ENCODE results near the gene CDH23.

Gene CDH23

DNA sequence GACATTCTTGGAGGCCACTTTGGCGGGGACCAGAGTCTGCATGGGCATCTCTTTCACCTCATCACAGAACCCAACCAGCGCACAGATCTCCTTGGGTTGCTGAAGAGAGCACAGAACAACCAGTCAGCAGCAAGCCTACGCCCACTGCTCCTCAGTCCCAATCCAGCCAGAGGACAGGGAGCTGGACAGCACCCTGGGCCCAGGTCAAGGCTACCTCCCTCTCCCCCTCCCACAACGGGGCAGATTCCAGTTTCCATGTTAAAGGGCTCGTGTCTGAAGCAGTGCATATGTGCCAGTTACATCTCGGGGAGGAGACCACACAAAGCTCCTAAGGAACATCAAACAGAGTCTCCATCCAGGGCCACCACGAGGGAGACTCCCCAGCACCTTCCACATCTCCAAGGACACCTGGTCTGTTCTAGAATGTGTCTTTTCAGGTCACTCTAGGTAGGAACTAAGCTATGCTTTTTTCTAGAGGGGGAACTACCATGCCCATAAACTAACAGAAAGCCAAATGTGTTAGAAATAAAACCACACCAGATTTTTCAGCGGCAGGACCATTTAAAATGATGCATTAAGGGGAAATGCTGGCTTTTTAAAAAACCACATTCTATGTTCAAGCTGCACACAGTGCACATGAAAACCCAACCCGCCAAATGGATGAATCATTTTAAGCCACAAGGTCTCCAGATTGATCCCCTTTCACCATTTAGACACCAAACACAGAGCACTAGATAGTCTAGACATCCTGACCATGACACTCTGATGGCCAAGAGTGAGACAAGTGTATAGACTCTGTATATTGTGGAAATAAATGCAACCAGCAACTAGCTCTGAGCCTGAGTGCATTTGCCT lies 425.4 kb downstream of the CDH23 start:
- Histone ChIP-seq H3K4me3 (ENCODE audit: low read length) (no peak overlapping the region), H3K4me1 (ENCODE audit: low read length) (no peaks in the 10 kb centered on the region), H3K9me3 (replicated peaks; ENCODE audit: insufficient read depth, low read length) (no peaks in the 10 kb centered on the region), H3K79me2 (ENCODE audit: low read length) (no peaks in the 10 kb centered on the region), H3K36me3 (replicated peaks; ENCODE audit: insufficient read depth, low read length) (0 out of 2 replicates have a peak, but pooled peaks cover 3% of the 10 kb centered on the region), H3K9ac (ENCODE audit: low read length) (no peak overlapping the region), H3K27me3 (replicated peaks; ENCODE audit: insufficient read depth, low read length) (no peaks in the 10 kb centered on the region), H4K20me1 (ENCODE audit: insufficient read depth, low read length) (no peaks in the 10 kb centered on the region), H3K27ac (ENCODE audit: low read length) (no peak overlapping the region), H3K9me2 (replicated peaks; ENCODE audit: insufficient read depth, low read length) (no peaks in the 10 kb centered on the region), H3F3A (ENCODE audit: insufficient read depth, low read length) (no peaks in the 10 kb centered on the region), H2AFZ (ENCODE audit: low read length) (no peak overlapping the region), H3K4me2 (ENCODE audit: low read depth, low read length) (no peak overlapping the region)
- no peak for DNase-seq
- TF ChIP-seq, protein P1, sequence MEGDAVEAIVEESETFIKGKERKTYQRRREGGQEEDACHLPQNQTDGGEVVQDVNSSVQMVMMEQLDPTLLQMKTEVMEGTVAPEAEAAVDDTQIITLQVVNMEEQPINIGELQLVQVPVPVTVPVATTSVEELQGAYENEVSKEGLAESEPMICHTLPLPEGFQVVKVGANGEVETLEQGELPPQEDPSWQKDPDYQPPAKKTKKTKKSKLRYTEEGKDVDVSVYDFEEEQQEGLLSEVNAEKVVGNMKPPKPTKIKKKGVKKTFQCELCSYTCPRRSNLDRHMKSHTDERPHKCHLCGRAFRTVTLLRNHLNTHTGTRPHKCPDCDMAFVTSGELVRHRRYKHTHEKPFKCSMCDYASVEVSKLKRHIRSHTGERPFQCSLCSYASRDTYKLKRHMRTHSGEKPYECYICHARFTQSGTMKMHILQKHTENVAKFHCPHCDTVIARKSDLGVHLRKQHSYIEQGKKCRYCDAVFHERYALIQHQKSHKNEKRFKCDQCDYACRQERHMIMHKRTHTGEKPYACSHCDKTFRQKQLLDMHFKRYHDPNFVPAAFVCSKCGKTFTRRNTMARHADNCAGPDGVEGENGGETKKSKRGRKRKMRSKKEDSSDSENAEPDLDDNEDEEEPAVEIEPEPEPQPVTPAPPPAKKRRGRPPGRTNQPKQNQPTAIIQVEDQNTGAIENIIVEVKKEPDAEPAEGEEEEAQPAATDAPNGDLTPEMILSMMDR (IDR thresholded peaks at IDR 0.05; ENCODE audit: low read length): no peak
- TF ChIP-seq EZH2phosphoT487 (IDR thresholded peaks at IDR 0.05; ENCODE audit: low read length): no peak
- TF ChIP-seq EZH2 (optimal IDR thresholded peaks at IDR 0.05; ENCODE audit: low read depth, low read length): no peak

- no peak for DNase-seq
- H3K27me3 ChIP-seq (replicated peaks; ENCODE audit: insufficient read depth, low read length): no peaks in the 10 kb centered on the region
- TF ChIP-seq EZH2 (optimal IDR thresholded peaks at IDR 0.05; ENCODE audit: low read depth, low read length): no peak
- no peak for TF ChIP-seq EZH2phosphoT487 (IDR thresholded peaks at IDR 0.05; ENCODE audit: low read length)
- TF ChIP-seq, protein P1 (IDR thresholded peaks at IDR 0.05; ENCODE audit: low read length): no peak
- no peaks in the 10 kb centered on the region for H3F3A ChIP-seq (ENCODE audit: insufficient read depth, low read length)
- no peaks in the 10 kb centered on the region for H3K9me3 ChIP-seq (replicated peaks; ENCODE audit: insufficient read depth, low read length)
- no peaks in the 10 kb centered on the region for H3K9me2 ChIP-seq (replicated peaks; ENCODE audit: insufficient read depth, low read length)
- no peak overlapping the region for H3K4me2 ChIP-seq (ENCODE audit: low read depth, low read length)
- no peak overlapping the region for H3K9ac ChIP-seq (ENCODE audit: low read length)
- no peaks in the 10 kb centered on the region for H3K79me2 ChIP-seq (ENCODE audit: low read length)
- H3K4me3 ChIP-seq (ENCODE audit: low read length): no peak overlapping the region
- no peaks in the 10 kb centered on the region for H3K4me1 ChIP-seq (ENCODE audit: low read length)
- 0 out of 2 replicates have a peak, but pooled peaks cover 3% of the 10 kb centered on the region for H3K36me3 ChIP-seq (replicated peaks; ENCODE audit: insufficient read depth, low read length)
- H4K20me1 ChIP-seq (ENCODE audit: insufficient read depth, low read length): no peaks in the 10 kb centered on the region
- no peak overlapping the region for H3K27ac ChIP-seq (ENCODE audit: low read length)
- H2AFZ ChIP-seq (ENCODE audit: low read length): no peak overlapping the region
These were observed 426.6 kb downstream of the CDH23 start for GRCh38 chr10:71823356-71823755.

- H3K9ac ChIP-seq (ENCODE audit: low read length): no peak overlapping the region
- no peak for DNase-seq
- TF ChIP-seq, protein P1 (IDR thresholded peaks at IDR 0.05; ENCODE audit: low read length): no peak
- TF ChIP-seq EZH2phosphoT487 (IDR thresholded peaks at IDR 0.05; ENCODE audit: low read length) (no peak), EZH2 (optimal IDR thresholded peaks at IDR 0.05; ENCODE audit: low read depth, low read length) (no peak)
- no peaks in the 10 kb centered on the region for H3K27me3 ChIP-seq (replicated peaks; ENCODE audit: insufficient read depth, low read length)
- H2AFZ ChIP-seq (ENCODE audit: low read length): no peak overlapping the region
- H3K79me2 ChIP-seq (ENCODE audit: low read length): no peaks in the 10 kb centered on the region
- H3F3A ChIP-seq (ENCODE audit: insufficient read depth, low read length): no peaks in the 10 kb centered on the region
- H3K4me1 ChIP-seq (ENCODE audit: low read length): no peaks in the 10 kb centered on the region
- H3K4me2 ChIP-seq (ENCODE audit: low read depth, low read length): no peak overlapping the region
- H4K20me1 ChIP-seq (ENCODE audit: insufficient read depth, low read length): no peaks in the 10 kb centered on the region
- H3K36me3 ChIP-seq (replicated peaks; ENCODE audit: insufficient read depth, low read length): 0 out of 2 replicates have a peak, but pooled peaks cover 3% of the 10 kb centered on the region
- no peak overlapping the region for H3K27ac ChIP-seq (ENCODE audit: low read length)
- no peak overlapping the region for H3K4me3 ChIP-seq (ENCODE audit: low read length)
- H3K9me3 ChIP-seq (replicated peaks; ENCODE audit: insufficient read depth, low read length): no peaks in the 10 kb centered on the region
- no peaks in the 10 kb centered on the region for H3K9me2 ChIP-seq (replicated peaks; ENCODE audit: insufficient read depth, low read length)
These were observed 427.6 kb downstream of the CDH23 start for GRCh38 chr10:71824333-71824732.

All from MM.1S (cell line).